HG03558 (cell line): ENCODE data around the gene PTK7.
"Not testable (repeated sequence)": the region's sequence is repeated elsewhere in the genome, so short reads cannot be mapped to it uniquely, and the experiment has no call there.

Experiments
- ATAC-seq: cut with Tn5 transposase; IDR thresholded peaks from one replicate; pipeline ENCODE4 v1.9.1; 2021; ENCODE audit warnings: moderate number of reproducible peaks; ENCODE audit not compliant: unreplicated experiment; ENCODE audit errors: extremely low read depth

PTK7 gene

DNA sequence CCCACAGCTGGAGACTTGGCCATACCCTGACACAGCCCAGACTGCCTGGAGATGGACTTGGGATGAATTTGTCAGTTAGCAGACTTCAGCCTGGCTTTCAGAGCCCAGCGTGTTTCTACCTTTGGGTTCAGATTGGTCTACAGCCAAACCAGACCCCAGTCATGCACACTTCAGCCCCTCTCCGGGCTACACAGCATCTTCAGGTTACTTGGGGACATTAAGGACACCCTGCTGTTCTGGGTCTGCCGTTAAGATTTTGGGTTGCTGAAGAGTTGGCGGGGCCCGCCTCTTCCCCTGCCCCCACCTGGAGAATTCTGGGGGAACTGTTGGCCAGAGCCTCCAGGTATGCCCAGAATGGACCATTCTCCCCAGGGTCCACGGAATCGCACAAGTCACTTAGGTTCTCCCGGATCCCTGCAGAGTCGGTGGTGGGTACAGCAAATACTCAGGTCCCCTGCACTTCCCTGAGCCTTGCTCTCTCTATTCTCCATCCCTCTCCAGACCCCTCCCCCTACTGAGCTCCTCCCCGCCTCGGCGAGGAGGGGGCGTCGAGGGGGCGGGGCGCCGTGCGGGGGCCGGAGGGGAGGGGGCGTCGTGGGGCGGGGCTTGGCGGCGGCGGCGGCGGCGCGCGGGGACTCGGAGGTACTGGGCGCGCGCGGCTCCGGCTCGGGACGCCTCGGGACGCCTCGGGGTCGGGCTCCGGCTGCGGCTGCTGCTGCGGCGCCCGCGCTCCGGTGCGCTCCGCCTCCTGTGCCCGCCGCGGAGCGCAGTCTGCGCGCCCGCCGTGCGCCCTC is at the start of gene PTK7:
PTK7 (plus strand) TSS at position 645 of the 794 bp plus-strand sequence. CDS start 175 bp downstream, outside the sequence.
- ATAC-seq, result no peak

DNA sequence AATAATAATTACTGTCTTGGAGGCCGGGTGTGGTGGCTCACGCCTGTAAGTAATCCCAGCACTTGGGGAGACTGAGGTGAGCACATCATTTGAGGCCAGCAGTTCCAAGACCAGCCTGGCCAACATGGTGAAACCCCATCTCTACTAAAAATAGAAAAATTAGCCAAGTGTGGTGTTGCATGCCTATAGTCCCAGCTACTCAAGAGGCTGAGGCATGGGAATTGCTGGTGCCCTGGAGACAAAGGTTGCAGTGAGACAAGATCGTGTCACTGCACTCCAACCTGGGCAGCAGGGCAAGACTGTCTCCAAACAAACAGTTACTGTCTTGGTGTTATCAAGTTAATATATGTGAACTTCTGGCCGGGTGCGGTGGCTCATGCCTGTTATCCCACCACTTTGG is 49.7 kb upstream of the PTK7 start:
- ATAC-seq, result no peak

- no peak for ATAC-seq
Measured at GRCh38 chr6:43029120-43029519, 47.0 kb upstream of the PTK7 start.

DNA sequence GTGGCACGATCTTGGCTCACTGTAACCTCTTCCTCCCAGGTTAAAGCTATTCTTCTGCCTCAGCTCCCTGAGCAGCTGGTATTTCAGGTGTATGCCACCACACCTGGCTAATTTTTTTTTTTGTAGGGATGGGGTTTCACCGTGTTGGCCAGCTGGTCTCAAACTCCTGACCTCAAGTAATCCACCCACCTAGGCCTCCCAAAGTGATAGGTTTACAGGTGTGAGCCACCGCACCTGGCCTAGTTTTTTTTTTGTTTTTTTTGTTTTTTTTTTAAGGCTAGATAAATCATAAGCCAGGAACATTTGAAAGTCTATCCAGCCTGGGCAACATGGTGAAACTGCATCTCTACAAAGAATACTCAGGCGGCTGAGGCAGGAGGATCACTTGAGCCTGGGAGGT is 43.8 kb upstream of the PTK7 start:
- no peak for ATAC-seq

GRCh38 chr6:43033496-43034189 is 42.5 kb upstream of the PTK7 start:
- ATAC-seq, result no peak

- ATAC-seq, result no peak
Measured at GRCh38 chr6:43034190-43034525, 42.0 kb upstream of the PTK7 start.

- no peak for ATAC-seq
Measured at GRCh38 chr6:43035495-43036194, 40.5 kb upstream of the PTK7 start.

GRCh38 chr6:43036712-43037111 is 39.4 kb upstream of the PTK7 start:
- ATAC-seq, result no peak

GRCh38 chr6:43037197-43037596 is 38.9 kb upstream of the PTK7 start:
- ATAC-seq, result no peak

- ATAC-seq, result no peak
Measured at GRCh38 chr6:43037706-43038105, 38.4 kb upstream of the PTK7 start.

DNA sequence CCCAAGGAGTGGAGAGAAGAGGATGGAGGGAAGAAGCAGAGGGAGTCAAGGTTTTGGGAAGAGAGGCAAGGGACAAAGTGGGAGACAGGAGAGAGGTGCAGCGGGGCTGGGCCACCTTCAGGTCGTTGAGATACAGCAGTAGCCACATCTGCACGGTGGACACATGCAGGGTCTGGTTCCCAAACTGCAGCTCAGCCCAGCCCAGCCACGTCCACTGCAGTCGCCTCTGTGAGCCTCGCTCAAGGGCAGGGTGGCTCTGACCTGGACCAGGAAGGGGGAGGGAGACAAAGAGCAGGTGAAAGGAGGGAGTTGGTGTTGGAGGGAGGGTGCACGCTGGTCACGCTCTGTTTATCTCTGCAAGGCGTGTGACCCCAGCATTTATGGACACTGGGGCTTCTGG is 37.4 kb upstream of the PTK7 start:
- ATAC-seq, result no peak

DNA sequence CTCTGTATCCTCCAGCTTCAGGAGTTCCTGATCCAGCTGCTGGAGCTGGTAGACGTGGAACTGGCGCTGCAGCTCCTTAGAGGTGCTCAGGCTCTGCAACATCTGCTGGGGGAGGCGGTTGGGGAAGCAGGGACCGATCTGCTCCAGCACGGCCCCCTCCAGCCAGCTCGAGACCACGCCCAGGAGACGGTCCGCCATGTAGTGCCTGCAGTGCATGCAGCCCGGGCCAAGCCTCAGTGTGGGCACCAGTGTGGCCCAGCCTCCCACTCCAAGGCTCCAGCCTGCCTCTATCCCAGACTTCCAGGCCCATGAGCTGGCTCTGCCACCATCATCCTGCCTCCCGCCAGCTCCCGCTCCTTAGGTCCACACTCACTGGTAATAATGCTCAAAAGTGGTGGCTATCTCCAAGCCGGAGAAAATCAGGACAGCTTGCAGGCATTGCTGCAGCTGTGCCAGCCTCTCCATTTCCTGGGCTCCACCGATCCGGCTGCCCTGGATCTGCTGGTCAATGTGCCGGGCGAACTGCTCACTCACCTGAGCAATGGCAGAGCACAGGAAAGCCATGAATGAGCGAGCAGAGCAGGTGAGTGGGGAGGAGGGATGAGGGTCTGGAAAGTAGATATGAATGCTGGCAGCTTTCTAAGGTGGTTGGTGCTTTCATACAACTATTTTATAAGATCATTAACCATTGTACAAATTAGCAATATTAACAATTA is 35.4 kb upstream of the PTK7 start:
- ATAC-seq, result no peak

- not testable (repeated sequence) for ATAC-seq
Measured at GRCh38 chr6:43041475-43041874, 34.6 kb upstream of the PTK7 start.

DNA sequence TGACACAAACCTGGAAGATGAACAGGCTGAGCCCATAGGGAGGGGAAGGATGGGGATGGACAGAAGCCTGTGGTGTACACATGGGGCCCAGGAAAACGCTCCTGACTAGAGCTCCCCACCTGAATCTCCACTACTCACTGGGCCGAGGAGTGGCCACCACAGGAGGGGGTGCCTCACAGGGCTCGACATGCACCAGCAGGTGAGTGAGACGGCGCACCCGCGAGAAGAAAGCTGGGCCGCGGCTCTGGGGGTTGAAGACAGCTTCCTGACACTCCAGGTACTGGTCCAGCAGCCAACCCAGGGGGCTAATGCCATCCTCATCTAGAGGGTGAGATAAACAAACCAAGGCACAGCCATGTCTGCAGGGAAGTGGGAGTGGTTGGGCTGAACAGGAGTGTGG is 32.8 kb upstream of the PTK7 start:
- ATAC-seq, result no peak

- ATAC-seq, result no peak
Measured at GRCh38 chr6:43045371-43045930, 30.7 kb upstream of the PTK7 start.

- ATAC-seq, result no peak
Measured at GRCh38 chr6:43047998-43048397, 28.1 kb upstream of the PTK7 start.

GRCh38 chr6:43050981-43051380 is 25.1 kb upstream of the PTK7 start:
- ATAC-seq, result no peak

GRCh38 chr6:43052225-43052841 is 23.8 kb upstream of the PTK7 start:
- ATAC-seq, result no peak

DNA sequence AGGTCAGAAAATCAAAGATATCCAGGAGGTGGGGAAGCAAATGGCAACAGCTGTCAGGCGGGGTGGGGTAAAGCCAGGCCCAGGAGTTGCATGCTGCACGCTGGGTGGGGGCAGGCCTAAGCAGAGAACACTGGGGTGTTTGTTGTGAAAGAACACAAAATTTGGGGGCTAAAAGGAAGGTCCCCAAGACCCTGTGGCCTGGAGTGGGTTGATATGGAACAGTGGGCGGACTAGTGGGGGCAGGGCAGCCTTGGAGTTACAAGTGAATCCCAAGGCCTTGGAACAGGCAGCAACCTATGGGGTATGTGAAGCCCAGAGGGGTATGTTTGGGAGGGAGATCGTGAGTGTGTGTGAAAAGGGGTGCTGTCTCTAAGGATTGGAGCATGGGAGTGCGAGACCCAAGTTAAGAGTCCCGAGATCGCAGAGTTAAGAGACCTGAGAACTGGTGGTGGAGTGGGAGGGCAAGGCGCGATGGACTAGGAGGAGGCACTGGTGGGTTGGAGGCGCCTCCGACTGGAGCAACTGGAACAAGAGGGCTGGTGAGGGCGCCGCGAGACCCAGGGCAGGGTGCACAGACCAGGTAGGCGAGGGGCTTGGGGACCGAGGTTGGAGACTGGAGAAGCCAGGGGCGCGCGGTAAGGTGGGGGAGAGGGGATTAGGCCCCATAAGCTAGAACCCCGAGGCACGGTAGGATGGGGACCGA is 23.1 kb upstream of the PTK7 start:
- ATAC-seq, result no peak
